Measurements from ENCODE around the gene OPTC.
"Not testable (repeated sequence)": the region's sequence is repeated elsewhere in the genome, so short reads cannot be mapped to it uniquely, and the experiment has no call there.

The OPTC gene

DNA sequence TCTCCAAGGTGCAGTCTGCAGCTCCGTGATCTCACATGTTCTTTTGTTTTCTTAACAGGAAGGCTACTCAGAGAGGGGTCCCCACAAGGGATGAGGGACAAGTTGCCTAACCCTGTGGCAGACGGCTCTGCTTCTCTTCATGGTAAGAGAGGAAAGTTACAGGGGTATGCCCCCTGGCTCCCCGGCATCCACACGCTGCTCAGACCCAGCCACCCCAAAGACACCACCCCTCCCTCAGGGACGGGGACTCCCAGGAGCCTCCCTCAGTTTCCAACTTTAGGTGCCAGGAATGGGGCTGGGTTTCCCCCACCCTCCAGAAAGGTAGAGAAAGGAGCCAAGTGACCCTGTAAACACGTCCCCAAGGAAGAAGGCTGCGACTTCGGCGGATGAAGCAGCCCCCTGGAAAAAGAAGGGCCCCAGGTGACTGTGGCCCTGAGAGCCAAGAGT is 19.7 kb downstream of the OPTC start:
- TF ChIP-seq, protein P1, sequence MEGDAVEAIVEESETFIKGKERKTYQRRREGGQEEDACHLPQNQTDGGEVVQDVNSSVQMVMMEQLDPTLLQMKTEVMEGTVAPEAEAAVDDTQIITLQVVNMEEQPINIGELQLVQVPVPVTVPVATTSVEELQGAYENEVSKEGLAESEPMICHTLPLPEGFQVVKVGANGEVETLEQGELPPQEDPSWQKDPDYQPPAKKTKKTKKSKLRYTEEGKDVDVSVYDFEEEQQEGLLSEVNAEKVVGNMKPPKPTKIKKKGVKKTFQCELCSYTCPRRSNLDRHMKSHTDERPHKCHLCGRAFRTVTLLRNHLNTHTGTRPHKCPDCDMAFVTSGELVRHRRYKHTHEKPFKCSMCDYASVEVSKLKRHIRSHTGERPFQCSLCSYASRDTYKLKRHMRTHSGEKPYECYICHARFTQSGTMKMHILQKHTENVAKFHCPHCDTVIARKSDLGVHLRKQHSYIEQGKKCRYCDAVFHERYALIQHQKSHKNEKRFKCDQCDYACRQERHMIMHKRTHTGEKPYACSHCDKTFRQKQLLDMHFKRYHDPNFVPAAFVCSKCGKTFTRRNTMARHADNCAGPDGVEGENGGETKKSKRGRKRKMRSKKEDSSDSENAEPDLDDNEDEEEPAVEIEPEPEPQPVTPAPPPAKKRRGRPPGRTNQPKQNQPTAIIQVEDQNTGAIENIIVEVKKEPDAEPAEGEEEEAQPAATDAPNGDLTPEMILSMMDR (IDR thresholded peaks at IDR 0.05; ENCODE audit: insufficient read depth, low read depth, low read length, missing control alignments) = no peak
- no peak for DNase-seq (ENCODE audit: low read depth)
- H3K4me3 ChIP-seq (ENCODE audit: low read depth, low read length) = no peak overlapping the region

DNA sequence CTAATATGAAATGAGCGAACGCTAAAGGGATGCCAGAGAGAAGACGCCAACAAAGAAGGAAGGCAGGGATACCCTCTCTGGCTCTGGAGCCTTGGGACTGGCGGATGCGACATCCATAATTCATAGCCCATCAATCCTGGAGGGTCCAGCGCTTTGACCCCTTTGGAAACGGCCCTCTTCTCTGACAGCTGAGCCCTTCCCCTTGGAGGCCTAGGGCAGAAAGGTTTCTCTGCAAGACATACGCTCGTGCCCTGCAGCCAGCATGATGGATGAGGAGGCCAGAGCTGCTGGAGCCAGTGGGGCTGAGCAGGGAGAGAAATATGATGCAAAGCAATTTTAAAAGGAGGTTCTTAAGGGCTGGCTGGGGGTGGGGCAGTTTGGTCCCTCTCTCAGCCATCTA is 22.2 kb downstream of the OPTC start:
- H3K4me3 ChIP-seq (ENCODE audit: low read depth, low read length) = no peak overlapping the region
- TF ChIP-seq, protein P1 (IDR thresholded peaks at IDR 0.05; ENCODE audit: insufficient read depth, low read depth, low read length, missing control alignments) = no peak
- DNase-seq (ENCODE audit: low read depth) = no peak

GRCh38 chr1:203516906-203517305 is 23.0 kb downstream of the OPTC start:
- H3K4me3 ChIP-seq (ENCODE audit: low read depth, low read length) = no peak overlapping the region
- TF ChIP-seq, protein P1 (IDR thresholded peaks at IDR 0.05; ENCODE audit: insufficient read depth, low read depth, low read length, missing control alignments) = no peak
- no peak for DNase-seq (ENCODE audit: low read depth)

- H3K4me3 ChIP-seq (ENCODE audit: low read depth, low read length) = no peak overlapping the region
- TF ChIP-seq, protein P1 (IDR thresholded peaks at IDR 0.05; ENCODE audit: insufficient read depth, low read depth, low read length, missing control alignments) = no peak
- DNase-seq (ENCODE audit: low read depth) = no peak
Measured at GRCh38 chr1:203517426-203518110, 23.6 kb downstream of the OPTC start.

DNA sequence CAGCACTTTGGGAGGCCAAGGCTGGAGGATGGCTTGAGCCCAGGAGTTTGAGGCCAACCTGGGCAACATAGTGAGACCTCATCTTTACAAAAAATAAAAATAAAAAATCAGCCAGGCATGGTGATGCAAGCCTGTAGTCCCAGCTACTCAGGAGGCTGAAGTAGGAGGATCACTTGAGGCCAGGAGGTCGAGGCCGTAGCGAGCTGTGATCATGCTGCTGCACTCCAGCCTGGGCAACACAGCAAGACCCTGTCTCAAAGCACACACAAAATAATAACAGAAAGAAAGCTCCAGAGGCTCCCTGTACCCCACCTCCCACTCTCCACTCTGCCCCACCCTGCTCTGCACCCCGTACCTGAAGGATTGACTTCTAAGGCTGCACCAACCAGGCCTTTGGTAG is 24.2 kb downstream of the OPTC start:
- not testable (repeated sequence) for H3K4me3 ChIP-seq (ENCODE audit: low read depth, low read length); DNase-seq (ENCODE audit: low read depth)

GRCh38 chr1:203518541-203518940 is 24.6 kb downstream of the OPTC start:
- TF ChIP-seq, protein P1 (IDR thresholded peaks at IDR 0.05; ENCODE audit: insufficient read depth, low read depth, low read length, missing control alignments) = no peak
- no peak for DNase-seq (ENCODE audit: low read depth)
- H3K4me3 ChIP-seq (ENCODE audit: low read depth, low read length) = no peak overlapping the region

DNA sequence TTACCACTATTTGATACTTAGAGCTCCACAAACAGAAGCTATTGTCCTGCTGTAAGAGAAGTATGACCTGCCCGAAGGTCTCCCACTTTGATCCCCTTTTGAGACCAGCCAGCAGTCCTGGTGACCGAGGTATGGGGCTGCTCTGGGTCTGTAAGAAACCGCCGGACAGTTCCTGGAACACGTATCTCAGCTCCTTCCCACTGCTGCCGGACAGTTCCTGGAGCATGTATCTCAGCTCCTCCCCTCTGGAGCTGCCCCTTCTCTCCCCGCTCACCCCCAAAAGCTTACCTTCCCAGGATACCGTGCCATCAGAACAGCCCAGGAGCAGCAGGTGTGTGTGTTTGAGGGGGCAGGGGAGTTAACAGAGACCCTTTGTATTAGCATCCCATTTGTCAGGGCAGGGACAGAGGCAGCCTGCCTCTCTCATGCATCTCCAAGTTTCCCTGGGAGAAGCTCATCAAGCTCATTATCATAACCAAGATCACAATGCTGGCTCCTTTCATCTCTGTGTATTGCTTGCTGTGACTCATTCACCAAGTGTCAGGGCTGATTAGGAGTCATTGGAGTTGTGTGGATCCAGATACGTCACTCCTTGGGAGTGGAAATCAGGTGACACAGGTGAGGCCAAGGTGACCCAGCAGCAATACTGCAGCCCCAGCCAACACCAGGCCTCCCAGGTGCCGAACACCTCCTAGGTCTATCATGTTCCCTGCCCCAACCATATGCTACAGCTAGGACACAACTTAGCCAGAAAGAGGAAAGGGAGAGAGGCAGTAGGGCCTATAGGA is 25.3 kb downstream of the OPTC start:
- TF ChIP-seq, protein P1 (IDR thresholded peaks at IDR 0.05; ENCODE audit: insufficient read depth, low read depth, low read length, missing control alignments) = no peak
- no peak overlapping the region for H3K4me3 ChIP-seq (ENCODE audit: low read depth, low read length)
- no peak for DNase-seq (ENCODE audit: low read depth)
